T-helper 1 cell treated with Interleukin-12 subunit alpha and Interleukin-12 subunit beta and Interleukin-4 antibody, amounts not matched to agents 30 μg/mL and 1 μg/mL, for 36 hours (primary cell): ENCODE results near the gene CD300A.

Experiments
- H3K27ac Mint-ChIP-seq: one replicate; pipeline ENCODE4 v1.8.0; 2021; ENCODE audit warnings: mild to moderate bottlenecking, mixed read lengths
- H3K27me3 Mint-ChIP-seq: one replicate; pipeline ENCODE4 v1.8.0; 2021; ENCODE audit warnings: low read depth, mixed read lengths
- H3K36me3 Mint-ChIP-seq: one replicate; pipeline ENCODE4 v1.8.0; 2021; ENCODE audit warnings: low read depth, mixed read lengths
- H3K4me1 Mint-ChIP-seq: one replicate; pipeline ENCODE4 v1.8.0; 2021; ENCODE audit warnings: low read depth, mixed read lengths
- H3K4me3 Mint-ChIP-seq: one replicate; pipeline ENCODE4 v1.8.0; 2021; ENCODE audit warnings: mild to moderate bottlenecking, moderate library complexity, mixed read lengths
- H3K9me3 Mint-ChIP-seq: one replicate; pipeline ENCODE4 v1.8.0; 2021; ENCODE audit warnings: mixed read lengths

The CD300A gene

GRCh38 chr17:74457146-74457819 is 9.2 kb upstream of the CD300A start:
- Mint-ChIP-seq H3K4me1 (peaks cover 29% of the 10 kb centered on the region), H3K9me3 (no peaks in the 10 kb centered on the region), H3K27me3 (peaks cover 23% of the 10 kb centered on the region), H3K36me3 (peaks cover 2% of the 10 kb centered on the region), H3K4me3 (peak overlapping the region; percentile 7), H3K27ac (peak overlapping the region; percentile 66)

DNA sequence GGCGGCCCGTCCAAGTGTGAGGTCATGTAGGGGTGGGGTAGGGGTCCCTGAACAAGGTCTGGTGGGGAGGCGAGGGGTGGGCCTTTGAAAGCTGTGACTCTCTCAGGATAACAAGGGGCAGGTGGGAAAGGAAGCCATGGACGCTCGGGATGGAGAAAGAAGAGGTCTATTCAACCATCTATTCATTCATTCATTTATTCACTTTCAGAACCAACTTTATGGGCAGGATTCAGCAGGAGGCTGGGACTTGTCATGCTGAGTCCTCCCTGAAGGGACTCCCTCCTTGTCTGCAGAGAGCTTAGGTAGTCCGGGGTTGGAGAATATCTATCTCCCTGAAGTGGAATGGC is 8.6 kb upstream of the CD300A start:
- Mint-ChIP-seq H3K27me3 (peaks cover 18% of the 10 kb centered on the region), H3K36me3 (peaks cover 2% of the 10 kb centered on the region), H3K4me3 (peak overlapping the region; percentile 7), H3K9me3 (no peaks in the 10 kb centered on the region), H3K27ac (no peak overlapping the region), H3K4me1 (peaks cover 27% of the 10 kb centered on the region)

DNA sequence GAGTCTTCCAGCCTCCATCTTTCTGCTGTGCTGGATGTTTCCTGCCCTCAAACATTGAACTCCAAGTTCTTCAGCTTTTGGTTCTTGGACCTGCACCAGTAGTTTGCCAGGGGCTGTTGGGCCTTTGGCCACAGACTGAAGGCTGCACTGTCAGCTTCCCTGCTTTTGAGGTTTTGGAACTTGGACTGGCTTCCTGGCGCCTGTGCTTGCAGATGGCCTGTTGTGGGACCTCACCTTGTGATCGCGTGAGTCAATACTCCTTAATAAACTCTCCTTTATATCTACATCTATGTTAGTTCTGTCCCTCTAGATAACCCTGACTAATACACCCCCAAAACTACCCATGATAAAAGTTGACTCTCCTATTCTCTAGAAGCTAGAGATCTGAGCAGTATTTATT is 7.6 kb upstream of the CD300A start:
- Mint-ChIP-seq H3K27ac (no peak overlapping the region), H3K4me1 (peaks cover 36% of the 10 kb centered on the region)

GRCh38 chr17:74459622-74460021 is 6.8 kb upstream of the CD300A start:
- Mint-ChIP-seq H3K27me3 (peaks cover 17% of the 10 kb centered on the region), H3K4me3 (no peak overlapping the region), H3K36me3 (peaks cover 2% of the 10 kb centered on the region), H3K9me3 (no peaks in the 10 kb centered on the region), H3K4me1 (peaks cover 36% of the 10 kb centered on the region), H3K27ac (no peak overlapping the region)

More for the DNA sequence above, 7.6 kb upstream of the CD300A start:
- no peaks in the 10 kb centered on the region for H3K9me3 Mint-ChIP-seq
- H3K27me3 Mint-ChIP-seq, result peaks cover 17% of the 10 kb centered on the region
- no peak overlapping the region for H3K4me3 Mint-ChIP-seq
- peaks cover 2% of the 10 kb centered on the region for H3K36me3 Mint-ChIP-seq

DNA sequence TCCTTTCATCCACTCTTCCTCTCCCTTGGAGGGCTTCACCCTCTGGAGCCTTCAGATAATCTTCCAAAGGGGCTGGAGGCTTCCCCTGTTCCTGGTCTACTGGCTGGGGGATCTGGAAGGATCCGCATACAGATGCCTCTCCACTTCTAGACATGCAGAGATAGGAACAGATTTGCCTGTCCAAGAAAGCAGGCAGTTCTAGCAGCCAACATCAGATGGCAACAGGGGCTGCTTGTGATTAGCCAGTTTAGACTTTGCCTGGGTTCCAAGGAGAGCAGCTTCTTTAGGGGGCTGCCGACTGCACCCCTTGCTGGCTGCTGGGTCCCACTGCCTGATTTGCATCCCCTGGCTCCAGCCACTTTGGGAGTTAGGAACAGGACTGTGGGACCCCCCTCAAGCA is 6.2 kb upstream of the CD300A start:
- H3K27me3 Mint-ChIP-seq, result peaks cover 17% of the 10 kb centered on the region
- H3K36me3 Mint-ChIP-seq, result peaks cover 2% of the 10 kb centered on the region
- H3K27ac Mint-ChIP-seq, result peak overlapping the region; percentile 60
- H3K4me3 Mint-ChIP-seq, result no peak overlapping the region
- no peaks in the 10 kb centered on the region for H3K9me3 Mint-ChIP-seq
- H3K4me1 Mint-ChIP-seq, result peaks cover 36% of the 10 kb centered on the region

DNA sequence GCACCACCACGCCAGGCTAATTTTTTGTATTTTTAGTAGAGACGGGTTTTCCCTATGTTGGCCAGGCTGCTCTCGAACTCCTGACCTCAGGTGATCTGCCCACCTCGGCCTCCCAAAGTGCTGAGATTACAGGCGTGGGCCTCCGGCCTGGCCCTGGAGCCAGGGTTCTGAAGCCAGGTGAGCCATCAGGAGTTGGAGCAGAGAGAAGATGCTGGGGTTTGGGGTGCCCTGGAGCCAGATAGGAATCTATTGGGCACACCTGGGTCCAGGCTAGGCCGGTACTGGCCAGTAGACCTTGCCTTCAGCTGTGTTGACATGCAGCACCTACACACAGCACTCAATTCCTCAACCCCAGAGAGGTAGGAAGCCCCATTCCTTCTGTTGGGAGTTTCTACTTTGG is 5.4 kb upstream of the CD300A start:
- no peaks in the 10 kb centered on the region for H3K9me3 Mint-ChIP-seq
- peaks cover 36% of the 10 kb centered on the region for H3K4me1 Mint-ChIP-seq
- H3K27me3 Mint-ChIP-seq, result peaks cover 14% of the 10 kb centered on the region
- peaks cover 2% of the 10 kb centered on the region for H3K36me3 Mint-ChIP-seq
- no peak overlapping the region for H3K4me3 Mint-ChIP-seq
- H3K27ac Mint-ChIP-seq, result no peak overlapping the region

DNA sequence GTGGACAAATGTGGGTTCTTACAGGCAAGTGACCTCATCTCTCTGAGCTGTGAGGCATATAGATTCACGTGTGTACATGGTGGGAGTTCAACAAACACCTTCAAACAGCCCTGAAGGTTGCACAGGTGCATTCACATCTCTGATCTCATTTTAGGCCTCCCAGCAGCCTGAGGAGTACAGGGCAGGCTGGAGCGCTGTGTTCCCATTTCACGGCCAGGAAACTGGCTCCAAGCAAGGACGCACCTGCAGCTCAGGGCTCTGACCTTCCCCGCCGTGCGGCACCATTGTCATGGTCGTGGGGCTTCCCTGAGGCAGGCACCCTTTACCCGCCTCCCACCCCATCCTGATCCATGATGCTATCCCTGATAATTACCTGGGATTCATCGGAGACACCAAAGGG is 4.8 kb upstream of the CD300A start:
- Mint-ChIP-seq H3K9me3 (no peaks in the 10 kb centered on the region), H3K4me3 (no peak overlapping the region)

GRCh38 chr17:74464730-74465377 is 1.6 kb upstream of the CD300A start:
- H3K27ac Mint-ChIP-seq, result no peak overlapping the region
- H3K36me3 Mint-ChIP-seq, result peaks cover 7% of the 10 kb centered on the region
- H3K27me3 Mint-ChIP-seq, result peaks cover 4% of the 10 kb centered on the region
- H3K4me1 Mint-ChIP-seq, result peaks cover 27% of the 10 kb centered on the region
- H3K4me3 Mint-ChIP-seq, result no peak overlapping the region
- H3K9me3 Mint-ChIP-seq, result no peaks in the 10 kb centered on the region

More for the DNA sequence above, 4.8 kb upstream of the CD300A start:
- Mint-ChIP-seq H3K27me3 (peaks cover 11% of the 10 kb centered on the region), H3K27ac (no peak overlapping the region), H3K4me1 (peaks cover 35% of the 10 kb centered on the region), H3K36me3 (peaks cover 2% of the 10 kb centered on the region)

- H3K9me3 Mint-ChIP-seq, result no peaks in the 10 kb centered on the region
- peaks cover 29% of the 10 kb centered on the region for H3K4me1 Mint-ChIP-seq
- H3K36me3 Mint-ChIP-seq, result peaks cover 10% of the 10 kb centered on the region
- H3K4me3 Mint-ChIP-seq, result no peak overlapping the region
- H3K27ac Mint-ChIP-seq, result no peak overlapping the region
- no peaks in the 10 kb centered on the region for H3K27me3 Mint-ChIP-seq
These were observed 890 bp upstream of the CD300A start for GRCh38 chr17:74465378-74466110.

- no peak overlapping the region for H3K4me3 Mint-ChIP-seq
- no peaks in the 10 kb centered on the region for H3K27me3 Mint-ChIP-seq
- no peak overlapping the region for H3K27ac Mint-ChIP-seq
- no peaks in the 10 kb centered on the region for H3K9me3 Mint-ChIP-seq
- H3K36me3 Mint-ChIP-seq, result peaks cover 18% of the 10 kb centered on the region
- H3K4me1 Mint-ChIP-seq, result peaks cover 33% of the 10 kb centered on the region
These were observed 372 bp downstream of the CD300A start for GRCh38 chr17:74466828-74467184.

DNA sequence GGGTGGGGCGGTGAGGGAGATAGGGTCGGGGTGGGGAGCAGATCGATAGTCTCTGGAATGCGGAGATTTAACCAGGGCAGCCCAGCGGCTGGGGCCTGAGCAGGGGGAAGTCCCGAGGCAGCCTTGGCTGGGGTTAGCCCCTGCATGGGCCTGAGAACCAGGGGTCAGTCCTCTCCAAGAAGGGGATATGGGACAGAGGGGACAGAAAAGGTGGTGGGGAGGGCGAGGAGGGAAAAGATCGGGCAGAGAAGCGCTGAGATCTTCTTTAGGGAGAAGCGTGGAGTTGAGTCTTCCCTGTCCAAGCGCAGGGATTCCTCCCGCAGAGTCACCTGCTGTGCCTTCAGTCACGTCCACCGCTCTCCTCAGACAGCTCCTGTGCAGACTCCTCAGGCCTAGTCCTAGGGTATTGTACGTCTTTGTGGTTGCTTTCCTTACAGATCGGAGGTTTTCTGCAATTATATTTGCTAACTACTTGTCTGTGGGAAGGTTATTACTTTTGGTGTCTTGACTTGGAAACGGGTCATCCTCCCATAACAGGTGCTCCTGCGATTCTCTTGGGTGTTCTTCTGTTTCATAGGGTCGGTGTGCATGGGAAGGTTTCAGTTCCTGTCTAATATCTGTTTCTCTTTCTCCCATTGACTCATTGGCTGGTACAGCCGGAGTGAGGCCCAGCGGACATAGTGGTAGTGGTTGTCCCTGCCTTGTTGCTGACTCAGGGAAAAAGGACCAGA is 952 bp downstream of the CD300A start:
- no peak overlapping the region for H3K4me3 Mint-ChIP-seq
- H3K27ac Mint-ChIP-seq, result no peak overlapping the region
- H3K27me3 Mint-ChIP-seq, result no peaks in the 10 kb centered on the region
- H3K9me3 Mint-ChIP-seq, result no peaks in the 10 kb centered on the region
- peaks cover 37% of the 10 kb centered on the region for H3K4me1 Mint-ChIP-seq
- peaks cover 22% of the 10 kb centered on the region for H3K36me3 Mint-ChIP-seq

DNA sequence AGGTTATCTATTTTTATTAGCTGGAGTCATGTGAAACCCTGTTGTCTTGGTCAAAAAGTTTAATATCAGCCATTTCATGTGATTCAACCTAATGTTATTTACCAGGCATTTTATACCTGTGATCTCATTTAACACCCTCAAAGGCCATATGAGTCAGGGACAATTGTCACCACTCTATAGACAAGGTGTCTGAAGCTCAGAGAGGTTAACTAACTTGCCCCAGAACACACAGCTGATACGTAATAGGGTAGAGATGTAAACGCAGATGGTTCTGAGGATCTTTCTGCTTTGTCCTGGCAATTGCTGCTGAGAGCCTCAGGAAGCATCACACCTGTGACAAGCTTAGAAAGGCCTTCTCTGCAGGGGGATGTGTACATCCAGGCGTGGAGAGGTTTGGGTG is 4.9 kb downstream of the CD300A start:
- Mint-ChIP-seq H3K27me3 (no peaks in the 10 kb centered on the region), H3K27ac (no peak overlapping the region), H3K36me3 (peaks cover 57% of the 10 kb centered on the region), H3K9me3 (peaks cover 16% of the 10 kb centered on the region), H3K4me1 (peaks cover 49% of the 10 kb centered on the region), H3K4me3 (peak overlapping the region; percentile 24)

DNA sequence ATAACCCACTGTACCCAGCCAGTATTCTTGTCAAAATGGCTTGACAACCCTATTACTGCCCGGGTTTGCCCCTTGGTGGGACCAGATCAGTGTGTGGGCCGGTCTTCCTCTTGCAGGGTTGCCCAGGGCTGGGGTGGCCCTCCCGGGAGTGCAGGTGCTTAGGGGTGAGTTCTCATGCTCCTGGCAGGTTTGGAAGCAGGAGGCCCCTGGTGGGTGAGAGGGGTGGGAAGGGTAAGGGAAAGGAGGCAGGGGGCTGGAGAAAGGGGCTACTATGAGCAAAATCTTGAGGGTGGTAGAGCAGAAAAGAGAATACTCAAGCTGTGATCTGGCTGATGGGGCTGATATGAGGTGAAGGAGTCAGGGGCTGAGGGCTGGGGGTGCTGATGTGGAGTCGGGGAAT is 6.5 kb downstream of the CD300A start:
- H3K36me3 Mint-ChIP-seq, result peaks cover 67% of the 10 kb centered on the region

GRCh38 chr17:74473294-74473693 is 6.9 kb downstream of the CD300A start:
- Mint-ChIP-seq H3K36me3 (peaks cover 71% of the 10 kb centered on the region), H3K4me1 (peaks cover 59% of the 10 kb centered on the region), H3K27ac (peak overlapping the region; percentile 62), H3K9me3 (peaks cover 22% of the 10 kb centered on the region), H3K27me3 (no peaks in the 10 kb centered on the region), H3K4me3 (peak overlapping the region; percentile 58)

More for the DNA sequence above, 6.5 kb downstream of the CD300A start:
- Mint-ChIP-seq H3K4me3 (no peak overlapping the region), H3K9me3 (peaks cover 22% of the 10 kb centered on the region), H3K4me1 (peaks cover 55% of the 10 kb centered on the region), H3K27ac (no peak overlapping the region), H3K27me3 (no peaks in the 10 kb centered on the region)
